Gastrocnemius medialis (tissue), 4 donors: Measurements from ENCODE around the gene MRM2.

Source experiments
- POLR2A ChIP-seq, 2 donors: fragments of 450-650 bp; IDR thresholded peaks; one replicate each; pipeline ENCODE4 v1.6.1; 2017; ENCODE audit warnings: antibody characterized with exemption in 2 of 2, mild to moderate bottlenecking in 2 of 2, moderate library complexity in 2 of 2
- TF ChIP-seq, protein P1 (sequence below), 5 experiments: fragments of 450-650 bp in 3 of 5; fragments of 200-600 bp in 2 of 5; sonication (generic) in 2 of 5; IDR thresholded peaks in 4 of 5; conservative IDR thresholded peaks in 1 of 5; 1 replicate in 4 of 5; 2 replicates in 1 of 5; pipeline ENCODE4 v1.5.1; 2016 to 2019; ENCODE audit warnings: antibody characterized with exemption in 5 of 5, mild to moderate bottlenecking in 3 of 5, moderate library complexity in 3 of 5

DNA sequence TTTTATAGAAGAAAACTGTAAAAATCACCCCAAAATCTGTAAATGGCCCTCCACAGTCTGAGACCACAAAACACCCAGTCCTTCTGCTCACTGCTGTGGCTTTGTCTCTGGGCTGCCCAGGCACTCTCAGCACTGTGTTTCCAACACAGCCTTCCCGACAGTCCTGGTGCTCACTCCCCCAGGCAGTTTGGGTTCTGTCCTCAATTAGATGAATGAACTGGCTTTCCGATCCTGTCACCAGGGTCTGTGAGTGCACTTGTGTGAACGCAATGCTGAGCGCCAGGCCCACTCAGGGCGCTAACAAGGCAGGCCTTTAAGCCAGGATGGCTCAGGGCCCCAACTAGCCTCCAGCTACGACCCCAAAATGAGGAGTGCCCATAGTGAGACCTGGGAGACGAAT is 12.5 kb downstream of the MRM2 start:
- TF ChIP-seq, protein P1, sequence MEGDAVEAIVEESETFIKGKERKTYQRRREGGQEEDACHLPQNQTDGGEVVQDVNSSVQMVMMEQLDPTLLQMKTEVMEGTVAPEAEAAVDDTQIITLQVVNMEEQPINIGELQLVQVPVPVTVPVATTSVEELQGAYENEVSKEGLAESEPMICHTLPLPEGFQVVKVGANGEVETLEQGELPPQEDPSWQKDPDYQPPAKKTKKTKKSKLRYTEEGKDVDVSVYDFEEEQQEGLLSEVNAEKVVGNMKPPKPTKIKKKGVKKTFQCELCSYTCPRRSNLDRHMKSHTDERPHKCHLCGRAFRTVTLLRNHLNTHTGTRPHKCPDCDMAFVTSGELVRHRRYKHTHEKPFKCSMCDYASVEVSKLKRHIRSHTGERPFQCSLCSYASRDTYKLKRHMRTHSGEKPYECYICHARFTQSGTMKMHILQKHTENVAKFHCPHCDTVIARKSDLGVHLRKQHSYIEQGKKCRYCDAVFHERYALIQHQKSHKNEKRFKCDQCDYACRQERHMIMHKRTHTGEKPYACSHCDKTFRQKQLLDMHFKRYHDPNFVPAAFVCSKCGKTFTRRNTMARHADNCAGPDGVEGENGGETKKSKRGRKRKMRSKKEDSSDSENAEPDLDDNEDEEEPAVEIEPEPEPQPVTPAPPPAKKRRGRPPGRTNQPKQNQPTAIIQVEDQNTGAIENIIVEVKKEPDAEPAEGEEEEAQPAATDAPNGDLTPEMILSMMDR (IDR thresholded peaks at IDR 0.05 in 4 of 5, conservative IDR thresholded peaks at IDR 0.05 in 1 of 5), result no peak
- no peak for TF ChIP-seq POLR2A (IDR thresholded peaks at IDR 0.05)
